Umbilical cord (tissue), 2 donors: ENCODE results near the gene ARRDC3. TPM values are rescaled to one million over a fixed set of nuclear protein-coding genes. Genes with fewer than 3 reads are reported as not detected.
A peak's percentile ranks its signal among the peaks of the same experiment; 100 is the strongest.

ENCODE experiments used
- DNase-seq: peaks from one replicate; pipeline ENCODE4 v3.0.0-alpha.2; 2015; ENCODE audit warnings: low spot score
- total RNA-seq: library from RNA; depleted of rRNA; stranded (reverse); fragments of >200 nt; gene quantifications from one replicate; pipeline ENCODE4 v1.2.3, GENCODE V29; 2014; ENCODE audit warnings: low replicate concordance; ENCODE audit not compliant: insufficient read depth

ARRDC3 gene
- total RNA-seq, 1 donor from 2014 or later: 149 TPM

DNA sequence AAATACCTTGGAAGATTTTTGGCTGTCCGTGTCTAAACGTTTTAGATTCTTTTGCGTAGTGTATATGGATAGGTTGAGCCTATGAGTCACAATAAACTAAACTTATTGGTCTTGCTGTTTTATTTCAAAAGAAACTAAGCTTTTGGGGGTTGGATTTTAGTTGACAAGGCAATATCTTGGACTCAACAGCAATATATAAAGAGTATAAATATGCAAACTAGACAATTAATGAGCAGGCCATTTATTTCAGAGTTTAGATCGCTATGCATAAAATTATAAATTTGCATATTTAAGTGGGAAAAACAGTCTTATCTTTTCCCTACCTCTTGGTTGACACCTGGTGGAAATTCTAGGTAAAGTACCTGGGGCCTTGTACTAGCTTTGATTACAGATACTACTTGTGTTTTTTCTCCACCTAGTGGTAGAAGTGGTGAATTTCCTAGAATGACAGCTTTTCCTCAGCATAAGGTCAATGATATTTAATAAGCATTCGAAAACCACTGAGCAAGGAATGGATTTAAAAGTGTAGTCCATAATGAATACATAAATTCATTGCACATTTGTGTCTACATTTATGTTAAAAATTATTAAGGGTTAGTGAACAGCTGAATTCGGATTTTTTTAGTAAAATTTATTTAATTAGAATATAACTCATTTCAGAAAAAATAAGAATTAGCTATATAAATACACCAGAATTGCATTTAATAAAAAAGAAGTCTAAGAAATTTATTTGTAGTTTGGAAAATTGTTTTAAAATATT lies 1.7 kb upstream of the ARRDC3 start:
- peak; percentile 93 for DNase-seq

GRCh38 chr5:91383956-91384300 lies 811 bp upstream of the ARRDC3 start:
- DNase-seq: peak; percentile 62

- peak; percentile 66 for DNase-seq
Measured at GRCh38 chr5:91382530-91383026, 539 bp downstream of the ARRDC3 start.

GRCh38 chr5:91381774-91382359 lies 1.2 kb downstream of the ARRDC3 start:
- peak; percentile 97 for DNase-seq

DNA sequence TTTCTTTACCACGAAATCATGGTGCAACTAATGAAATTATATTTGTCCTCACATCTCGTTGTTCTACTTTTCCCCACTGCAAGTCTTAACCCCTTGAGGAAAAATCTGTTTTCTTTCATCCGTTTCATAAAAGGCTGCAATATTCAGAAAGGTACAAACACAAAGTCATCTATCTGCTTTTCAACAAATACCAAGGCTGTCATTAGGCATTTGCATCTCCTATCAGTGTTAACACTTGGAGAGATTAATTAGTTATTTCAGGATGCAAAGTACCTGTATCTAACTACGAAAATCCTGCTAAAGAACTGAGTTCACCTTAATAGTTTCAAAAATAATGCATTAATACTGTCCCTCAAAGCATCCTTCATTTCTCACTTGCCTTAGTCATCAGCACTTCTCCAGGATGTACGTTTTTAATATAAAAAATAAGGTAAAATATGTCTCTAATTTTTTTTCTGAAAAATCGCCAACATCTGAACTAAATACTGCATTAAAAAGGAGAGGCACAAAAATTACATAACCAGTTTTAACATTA lies 1.8 kb downstream of the ARRDC3 start:
- DNase-seq: no peak

DNA sequence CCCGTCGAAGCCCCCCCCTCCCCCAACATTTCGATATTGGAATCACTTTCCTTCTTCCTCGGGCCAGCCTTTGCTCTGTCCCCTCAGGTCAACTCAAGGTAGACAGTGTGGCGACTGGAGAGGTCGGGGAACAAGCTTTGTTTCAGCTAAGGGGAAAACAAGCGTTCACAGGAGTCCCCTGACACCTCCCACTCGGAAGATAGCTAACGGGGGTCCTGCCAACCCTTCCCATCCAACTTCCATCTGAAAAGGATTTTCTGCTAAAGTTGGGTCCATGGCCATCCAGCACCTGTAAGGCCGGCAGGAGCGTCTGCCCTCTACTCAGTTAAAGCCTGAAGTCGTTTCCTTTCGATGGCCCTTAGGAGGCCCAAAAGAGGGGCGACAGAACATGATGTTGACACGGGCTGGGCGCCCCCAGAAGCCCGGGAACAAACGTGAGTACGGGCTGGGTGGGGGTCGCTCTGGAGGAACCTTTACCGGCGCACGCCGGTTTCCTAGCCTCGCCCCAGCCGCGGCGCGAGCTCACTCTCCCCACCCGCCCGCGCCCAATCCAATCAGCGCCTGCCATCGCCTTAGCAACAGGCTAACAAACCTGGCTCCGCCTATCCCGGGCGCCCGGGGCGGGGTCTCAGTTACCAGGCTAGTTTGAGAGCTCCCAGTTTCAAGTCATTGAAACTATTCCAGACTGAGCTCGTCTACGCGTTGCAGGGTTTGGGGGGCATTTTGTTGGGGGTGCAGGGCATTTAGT lies 2.5 kb downstream of the ARRDC3 start:
- DNase-seq: peak; percentile 99

DNA sequence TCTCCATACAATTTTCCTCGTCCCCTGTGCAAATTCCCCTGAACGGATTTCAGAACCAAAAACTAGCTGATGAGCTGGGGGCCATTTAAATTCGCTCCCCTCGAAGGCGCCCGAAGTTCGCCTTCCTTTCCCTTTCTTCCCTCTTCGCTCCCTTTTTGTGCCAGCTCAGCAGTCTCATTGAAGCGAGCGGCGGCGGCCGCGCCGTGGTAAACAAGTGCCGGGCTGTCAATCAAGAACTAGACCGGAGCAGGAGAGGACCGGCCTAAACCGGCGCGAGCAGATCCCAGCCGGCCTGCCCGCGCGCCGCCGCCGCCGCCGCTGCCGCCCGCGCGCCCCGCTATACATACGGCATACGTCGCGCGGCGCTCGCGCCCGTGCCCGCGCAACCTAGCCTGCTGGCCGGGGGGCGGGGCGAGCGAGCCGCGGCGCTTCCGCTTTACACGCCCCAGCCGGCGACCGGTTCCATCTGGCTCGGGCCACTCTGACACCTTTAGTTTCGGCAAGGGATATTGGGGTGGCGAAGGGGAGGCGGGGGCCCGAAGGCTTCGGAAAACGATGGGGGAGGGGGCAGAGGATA lies 3.1 kb downstream of the ARRDC3 start:
- peak; percentile 97 for DNase-seq

DNA sequence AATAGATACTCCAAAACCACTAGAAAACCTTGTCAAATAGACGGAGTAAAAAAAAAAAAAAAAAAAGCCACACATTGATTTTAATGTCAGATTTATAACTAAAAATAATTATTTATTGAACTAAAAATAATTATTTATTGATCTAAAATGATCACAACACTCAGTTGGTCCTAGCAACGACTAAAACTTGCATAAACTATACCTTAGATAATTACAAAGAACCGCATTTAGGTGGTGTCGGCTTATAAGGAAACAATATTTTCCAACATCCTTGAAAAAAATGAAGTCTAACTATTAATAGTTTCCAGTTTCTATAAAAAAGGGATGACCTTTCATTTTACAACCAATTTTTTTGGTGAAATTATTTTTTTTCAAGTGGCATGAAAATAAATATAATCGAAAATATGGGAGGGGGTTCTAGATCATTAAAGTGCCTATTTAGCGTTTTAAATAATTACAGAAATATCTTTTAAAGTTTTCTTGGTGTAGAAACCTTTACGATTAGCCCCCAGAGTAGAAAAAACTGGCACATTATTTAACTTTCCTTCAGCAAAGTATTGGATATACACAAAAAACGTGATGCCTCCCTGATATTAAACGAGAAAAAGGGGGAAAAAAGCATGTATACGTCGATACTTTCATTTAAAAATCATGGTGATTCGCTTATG lies 3.7 kb downstream of the ARRDC3 start:
- DNase-seq: no peak

DNA sequence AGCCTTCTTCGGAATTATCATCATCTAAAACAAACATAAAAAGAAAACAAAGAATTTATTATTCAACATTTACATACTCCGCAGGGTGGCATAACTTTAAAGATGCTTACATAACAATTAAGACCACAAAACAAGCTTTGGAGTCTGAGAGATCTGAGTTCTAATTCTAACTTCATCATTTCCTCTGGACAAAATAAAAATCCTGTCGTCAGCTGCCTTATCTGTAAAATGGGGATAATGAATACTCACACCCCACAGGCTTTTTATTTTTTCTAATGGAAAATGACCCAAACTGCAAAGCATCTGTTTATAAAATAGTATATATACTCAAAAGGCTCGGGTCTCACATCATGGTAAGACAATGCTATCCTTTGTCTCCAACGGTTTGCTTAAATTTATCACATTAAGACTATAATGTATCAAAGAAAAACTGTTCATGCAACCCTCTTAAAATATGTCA lies 4.3 kb downstream of the ARRDC3 start:
- peak; percentile 18 for DNase-seq

DNA sequence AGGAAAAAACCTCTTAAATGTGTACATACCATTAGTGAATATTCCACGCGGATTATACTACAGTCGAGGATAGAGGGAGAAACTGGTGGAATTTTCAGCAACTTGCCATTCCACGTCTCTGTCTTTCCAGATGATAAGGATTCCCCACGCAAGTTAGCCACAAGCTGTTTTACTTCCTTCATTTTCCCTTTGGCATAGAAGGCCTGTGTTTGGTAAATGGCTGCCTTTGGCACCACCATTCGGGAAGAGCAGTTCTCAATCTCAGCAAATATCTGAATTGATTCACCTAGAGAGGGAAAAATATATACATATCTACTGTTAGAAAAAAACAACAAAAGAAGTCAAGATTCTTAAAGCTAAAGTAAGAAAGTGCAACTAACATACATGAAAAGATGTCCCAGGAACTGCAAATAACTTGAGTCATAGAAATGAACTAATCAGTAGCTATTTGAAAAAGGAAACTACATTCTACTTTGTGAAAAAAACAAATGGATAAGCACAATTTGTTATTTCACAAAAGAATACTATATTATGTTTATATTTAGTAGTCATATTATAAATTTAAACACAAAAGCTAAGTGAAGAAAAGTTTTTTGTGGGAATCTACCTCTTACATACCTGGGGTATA lies 8.1 kb downstream of the ARRDC3 start:
- no peak for DNase-seq

DNA sequence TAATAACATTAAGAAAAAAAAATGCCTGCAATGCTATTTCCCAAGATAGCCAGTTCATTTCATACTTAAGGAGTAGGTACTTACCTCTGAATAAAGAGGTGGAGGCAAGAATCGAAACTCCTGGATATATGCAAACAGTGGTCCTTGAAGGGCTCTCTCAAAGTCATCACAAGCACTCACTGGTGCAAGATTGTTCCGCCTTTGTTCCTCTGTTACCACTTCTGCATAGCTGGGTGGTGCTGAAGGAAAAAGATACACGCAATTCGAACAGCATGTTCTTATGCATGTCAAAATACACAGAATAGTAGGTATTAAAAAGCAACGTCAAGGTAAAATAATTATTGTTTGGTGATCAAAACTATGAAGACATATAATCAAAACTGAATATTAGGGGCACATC lies 9.5 kb downstream of the ARRDC3 start:
- no peak for DNase-seq

- no peak for DNase-seq
Measured at GRCh38 chr5:91373006-91373405, 10.1 kb downstream of the ARRDC3 start.

DNA sequence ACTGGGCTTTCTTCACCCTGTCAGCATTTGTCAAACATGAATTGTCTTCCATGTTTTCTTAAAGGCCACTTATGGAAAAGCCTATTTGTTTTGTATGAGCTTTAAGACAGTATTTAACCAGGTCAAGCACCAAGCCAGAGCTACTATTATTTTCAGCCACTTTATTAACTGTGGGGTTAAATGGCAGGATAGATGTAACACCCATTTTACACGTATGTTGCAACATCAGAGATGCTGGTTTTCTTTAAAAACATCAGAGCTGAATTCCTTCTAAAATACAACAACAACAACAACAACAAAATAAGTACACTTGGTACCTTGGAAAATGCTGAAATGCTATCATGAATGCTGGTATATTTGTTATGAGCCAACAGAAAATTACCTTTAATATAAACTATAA lies 13.6 kb downstream of the ARRDC3 start:
- no peak for DNase-seq

DNA sequence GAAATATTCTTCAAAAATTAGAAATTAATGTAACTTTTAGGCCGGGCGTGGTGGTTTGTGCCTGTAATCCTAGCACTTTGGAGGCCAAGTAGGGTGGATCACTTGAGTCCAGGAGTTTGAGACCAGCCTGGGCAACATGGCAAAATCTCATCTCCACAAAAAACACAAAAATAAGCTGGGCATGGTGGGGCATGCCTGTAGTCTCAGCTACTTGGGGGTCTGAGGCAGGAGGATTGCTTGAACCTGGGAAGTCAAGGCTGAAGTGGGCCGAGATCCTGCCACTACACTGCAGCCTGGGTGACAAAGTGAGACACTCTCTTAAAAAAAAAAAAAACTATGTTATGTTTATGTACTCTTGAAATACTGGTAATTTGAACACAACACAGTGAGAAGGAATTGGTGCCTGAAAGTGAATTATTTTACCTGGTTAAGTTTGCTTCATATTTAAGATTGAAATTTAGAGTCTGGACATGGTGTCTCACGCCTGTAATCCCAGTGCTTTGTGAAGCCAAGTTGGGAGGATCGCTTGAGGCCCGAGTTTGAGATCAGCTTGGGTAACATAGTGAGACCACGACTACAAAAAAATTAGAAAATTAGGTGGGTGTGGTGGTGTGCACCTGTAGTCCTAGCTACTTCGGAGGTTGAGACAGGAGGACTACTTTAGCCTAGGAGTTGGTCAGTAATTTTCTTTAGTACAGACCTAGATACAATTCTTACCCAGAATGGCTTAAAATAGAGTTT lies 15.0 kb downstream of the ARRDC3 start:
- no peak for DNase-seq

GRCh38 chr5:91367344-91367743 lies 15.8 kb downstream of the ARRDC3 start:
- DNase-seq: no peak

DNA sequence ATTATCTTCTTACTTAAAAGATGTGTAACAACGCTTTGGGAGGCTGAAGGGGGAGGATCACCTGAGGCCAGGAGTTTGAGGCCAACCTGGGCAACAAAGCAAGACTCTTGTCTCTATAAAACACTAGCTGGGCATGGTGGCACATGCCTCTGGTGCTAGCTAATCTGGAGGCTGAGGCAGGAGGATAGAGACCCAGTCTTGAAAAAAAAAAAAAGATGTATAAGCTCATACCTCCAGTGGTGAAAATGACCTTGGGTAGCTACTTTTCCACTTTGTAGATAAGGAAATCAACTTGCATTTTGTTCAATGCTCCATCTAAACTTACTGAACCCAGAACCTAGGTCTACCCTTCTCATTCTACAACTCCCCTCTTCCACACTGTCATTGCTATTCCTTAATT lies 16.6 kb downstream of the ARRDC3 start:
- DNase-seq: no peak

DNA sequence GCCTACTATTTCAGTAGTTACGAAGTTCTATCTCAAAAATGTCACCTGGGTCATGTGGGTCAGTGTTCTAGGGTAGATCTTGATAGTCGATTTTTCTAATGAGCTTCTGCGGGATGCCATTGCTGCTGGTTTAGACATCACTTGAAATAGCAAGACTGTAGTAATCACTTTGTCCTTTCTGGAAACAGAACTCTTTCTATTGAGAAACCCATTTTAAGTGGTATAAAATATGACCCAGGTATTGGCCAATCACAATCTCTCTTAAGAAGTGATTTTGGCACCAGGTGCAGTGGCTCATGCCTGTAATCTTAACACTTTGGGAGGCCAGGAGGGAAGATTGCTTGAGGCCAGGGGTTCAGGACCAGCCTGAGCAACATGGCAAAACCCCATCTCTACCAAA lies 17.6 kb downstream of the ARRDC3 start:
- DNase-seq: no peak

GRCh38 chr5:91362935-91363334 lies 20.2 kb downstream of the ARRDC3 start:
- no peak for DNase-seq

GRCh38 chr5:91361790-91362189 lies 21.3 kb downstream of the ARRDC3 start:
- DNase-seq: no peak

DNA sequence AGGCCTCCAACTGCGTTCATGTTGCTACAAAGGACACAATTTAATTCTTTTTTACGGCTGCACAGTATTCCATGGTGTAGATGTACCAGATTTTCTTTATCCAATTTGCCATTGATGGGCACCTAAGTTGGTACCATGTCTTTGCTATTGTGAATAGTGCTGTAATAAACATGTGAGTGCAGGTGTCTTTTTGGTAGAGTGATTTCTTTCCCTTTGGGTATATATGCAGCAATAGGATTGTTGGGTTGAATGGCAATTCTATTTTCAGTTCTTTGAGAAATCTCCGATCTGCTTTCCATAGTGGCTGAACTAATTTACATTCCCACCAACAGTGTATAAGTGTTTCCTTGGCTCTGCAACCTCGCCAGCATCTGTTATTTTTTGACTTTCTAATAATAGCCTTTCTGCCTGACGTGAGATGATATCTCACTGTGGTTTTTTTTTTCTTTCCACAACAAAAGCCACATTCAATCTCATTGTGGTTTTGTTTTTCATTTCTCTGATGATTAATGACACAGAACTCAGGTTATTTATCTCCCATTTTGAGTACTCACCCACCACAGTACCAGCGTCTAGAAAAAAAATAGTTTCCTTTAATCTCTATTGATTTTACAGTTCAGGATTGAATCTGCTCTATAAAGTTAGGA lies 21.9 kb downstream of the ARRDC3 start:
- DNase-seq: no peak
